Right ventricle myocardium superior (tissue), 1 donor: ENCODE data around the gene AP5B1. TPM values are rescaled to one million over a fixed set of nuclear protein-coding genes. Genes with fewer than 3 reads are reported as not detected.

Experiments
- ATAC-seq: fragments of 200-7000 bp; cut with Tn5 transposase; one replicate; pipeline ENCODE4 v1.9.1; 2020; ENCODE audit warnings: mild to moderate bottlenecking; ENCODE audit not compliant: poor library complexity
- DNase-seq: peaks from one replicate; pipeline ENCODE4 v3.0.0-alpha.2; 2020
- intact Hi-C: fragments of 100-400 bp; cut with DNase I; formaldehyde crosslinking; loops from one replicate; pipeline ENCODE4 v1.11.2; 2022
- total RNA-seq: library from RNA; stranded (reverse); fragmentation: NEBNext Ultra II Directional; extraction: Animal tissue kit (Norgen Biotek cat#: 25700); gene quantifications from one replicate; pipeline ENCODE4 v1.2.1, GENCODE V29; 2021
- donor health status: DM: no; HTN: yes; CAD: no; lungs with severe emphysema.

AP5B1 gene
- total RNA-seq, 1 donor from 2014 or later: 6.5 TPM

GRCh38 chr11:65808744-65809341 lies 28.1 kb upstream of the AP5B1 start:
- intact Hi-C loops: no loop called here
- no peak for ATAC-seq

GRCh38 chr11:65806979-65807378 lies 26.2 kb upstream of the AP5B1 start:
- ATAC-seq (no peak), DNase-seq (no peak)
- intact Hi-C loops: no loop called here

More at GRCh38 chr11:65808744-65809341, 28.1 kb upstream of the AP5B1 start:
- no peak for DNase-seq

GRCh38 chr11:65803797-65804492 lies 23.2 kb upstream of the AP5B1 start:
- DNase-seq (no peak), ATAC-seq (no peak)
- intact Hi-C loops: no loop called here

GRCh38 chr11:65802841-65803240 lies 22.1 kb upstream of the AP5B1 start:
- DNase-seq: no peak
- intact Hi-C loops: no loop called here
- no peak for ATAC-seq

GRCh38 chr11:65801153-65801987 lies 20.6 kb upstream of the AP5B1 start:
- intact Hi-C loops: no loop called here
- no peak for DNase-seq
- no peak for ATAC-seq

GRCh38 chr11:65798882-65799281 lies 18.1 kb upstream of the AP5B1 start:
- intact Hi-C loops: no loop called here
- DNase-seq: no peak
- no peak for ATAC-seq

GRCh38 chr11:65797711-65798110 lies 16.9 kb upstream of the AP5B1 start:
- intact Hi-C loops: no loop called here
- ATAC-seq (no peak), DNase-seq (no peak)

GRCh38 chr11:65796726-65797601 lies 16.2 kb upstream of the AP5B1 start:
- DNase-seq: no peak
- intact Hi-C loops: no loop called here

GRCh38 chr11:65794570-65795510 lies 14.1 kb upstream of the AP5B1 start:
- intact Hi-C loops: no loop called here
- ATAC-seq (no peak), DNase-seq (no peak)

More at GRCh38 chr11:65796726-65797601, 16.2 kb upstream of the AP5B1 start:
- ATAC-seq: no peak

- intact Hi-C loops: no loop called here
- DNase-seq: no peak
- ATAC-seq: no peak
These were observed 13.0 kb upstream of the AP5B1 start for GRCh38 chr11:65793625-65794400.

GRCh38 chr11:65793144-65793581 lies 12.4 kb upstream of the AP5B1 start:
- intact Hi-C loops: no loop called here
- ATAC-seq: no peak
- DNase-seq: no peak

- ATAC-seq (no peak), DNase-seq (no peak)
- intact Hi-C loops: no loop called here
These were observed 11.7 kb upstream of the AP5B1 start for GRCh38 chr11:65792456-65792855.

- no peak for ATAC-seq
- DNase-seq: no peak
- intact Hi-C loops: no loop called here
These were observed 11.0 kb upstream of the AP5B1 start for GRCh38 chr11:65791719-65792213.

GRCh38 chr11:65790902-65791650 lies 10.3 kb upstream of the AP5B1 start:
- no peak for ATAC-seq
- DNase-seq: no peak
- intact Hi-C loops: no loop called here

- DNase-seq: no peak
These were observed 9.5 kb upstream of the AP5B1 start for GRCh38 chr11:65790104-65790901.

More at GRCh38 chr11:65790104-65790901, 9.5 kb upstream of the AP5B1 start:
- no peak for ATAC-seq
- intact Hi-C loops: no loop called here
